Naive thymus-derived CD8-positive, alpha-beta T cell (primary cell): ENCODE results near the gene C17orf114.

Source experiments
- ATAC-seq, 2 donors: fragments of 150-1000 bp; cut with Tn5 transposase in 1 of 2; sonication (Bioruptor Pico), chemical (Tn5 transposase) in 1 of 2; 1 replicate in 1 of 2; 2 replicates in 1 of 2; pipeline ENCODE4 v1.10.0; 2021; ENCODE audit warnings: mild to moderate bottlenecking in 2 of 2, moderate library complexity in 2 of 2
- POLR2A ChIA-PET: fragments of 350-600 bp; sonication (Branson Sonifier 250); formaldehyde crosslinking; loops from one replicate; lab custom pipeline; 2021; ENCODE audit warnings: antibody characterized with exemption; lab: Charles Lee
- DNase-seq, 10 donors: peaks; one replicate each; pipeline versions ENCODE4 v3.0.0 to v3.0.0-alpha.2; 2020 to 2022
- H3K27ac Mint-ChIP-seq, 10 donors: one replicate each; pipeline ENCODE4 v1.8.0; 2020 to 2022; ENCODE audit warnings: mild to moderate bottlenecking in 10 of 10, mixed read lengths in 10 of 10, moderate library complexity in 4 of 10, inconsistent platforms in 1 of 10
- H3K27me3 Mint-ChIP-seq, 5 donors: one replicate each; pipeline ENCODE4 v1.8.0; 2021 to 2022; ENCODE audit warnings: mixed read lengths in 5 of 5
- H3K36me3 Mint-ChIP-seq, 3 donors: one replicate each; pipeline ENCODE4 v1.8.0; 2020 to 2022; ENCODE audit warnings: mixed read lengths in 3 of 3, mild to moderate bottlenecking in 2 of 3, inconsistent platforms in 1 of 3
- H3K4me1 Mint-ChIP-seq, 4 donors: one replicate each; pipeline ENCODE4 v1.8.0; 2021 to 2022; ENCODE audit warnings: mixed read lengths in 4 of 4
- H3K4me3 Mint-ChIP-seq, 10 donors: one replicate each; pipeline ENCODE4 v1.8.0; 2020 to 2022; ENCODE audit warnings: mild to moderate bottlenecking in 10 of 10, mixed read lengths in 10 of 10, moderate library complexity in 6 of 10, inconsistent platforms in 1 of 10
- H3K9me3 Mint-ChIP-seq, 9 donors: one replicate each; pipeline ENCODE4 v1.8.0; 2020 to 2022; ENCODE audit warnings: mixed read lengths in 9 of 9, mild to moderate bottlenecking in 3 of 9, inconsistent platforms in 1 of 9, moderate library complexity in 1 of 9

C17orf114 gene

DNA sequence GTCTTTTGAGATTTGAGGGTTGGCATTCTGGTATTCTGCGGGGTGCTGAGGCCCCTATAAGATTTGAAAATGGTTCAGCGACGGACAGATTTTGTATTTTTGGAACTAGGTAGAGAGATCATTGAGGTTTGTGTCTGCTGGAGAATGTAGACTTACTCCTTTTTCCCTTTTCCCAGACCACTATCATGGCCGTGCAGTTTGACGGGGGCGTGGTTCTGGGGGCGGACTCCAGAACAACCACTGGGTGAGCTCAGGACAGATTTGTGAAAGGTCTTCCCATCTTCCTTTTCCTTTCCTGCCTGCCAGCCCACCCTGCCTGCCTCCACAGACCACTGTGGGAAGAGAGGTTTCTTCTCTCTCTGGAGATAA is 5.6 kb downstream of the C17orf114 start:
- H3K36me3 Mint-ChIP-seq, result peaks cover 0 to 23% (median 0%) of the 10 kb centered on the region in 3 donors
- H3K27ac Mint-ChIP-seq, result peak overlapping the region; percentile 97 to 99 (median 99)
- DNase-seq (no peak), ATAC-seq (no peak)
- peaks cover 8 to 17% (median 16%) of the 10 kb centered on the region in 4 donors for H3K4me1 Mint-ChIP-seq
- no peaks in the 10 kb centered on the region for H3K9me3 Mint-ChIP-seq
- POLR2A ChIA-PET, result interaction anchor here (1.1 to 2.4 kb wide), 7 partner anchors 10 to 90 kb away, joined by 3 to 20 read pairs (median 5); partner anchors contain the start of genes ARRB2, MINK1 and PLD2
- H3K27me3 Mint-ChIP-seq, result peaks cover 0 to 5% (median 0%) of the 10 kb centered on the region in 5 donors
- peak overlapping the region; percentile 97 to 100 (median 100) for H3K4me3 Mint-ChIP-seq

DNA sequence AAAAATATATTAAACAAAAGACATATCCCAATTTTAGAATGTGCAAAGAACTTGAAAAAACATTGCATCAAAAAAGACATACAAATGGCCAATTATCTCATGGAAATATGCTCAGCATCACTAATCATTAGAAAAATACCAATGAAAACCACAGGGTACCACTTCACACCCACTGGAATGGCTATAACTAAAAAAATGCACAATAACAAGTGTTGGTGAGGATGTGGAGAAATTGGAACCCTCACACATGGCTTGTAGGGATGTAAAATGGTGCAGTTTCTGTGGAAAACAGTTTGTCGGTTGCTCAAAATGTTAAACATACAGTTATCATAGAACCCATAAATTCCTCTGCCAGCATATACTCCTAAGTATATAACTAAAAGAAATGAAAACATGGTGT is 7.0 kb downstream of the C17orf114 start:
- Mint-ChIP-seq H3K9me3 (no peaks in the 10 kb centered on the region), H3K27ac (peak overlapping the region in 4 of 10 donors; percentile 52 to 99 (median 97)), H3K4me1 (peaks cover 12 to 27% (median 24%) of the 10 kb centered on the region in 4 donors), H3K27me3 (peaks cover 0 to 5% (median 0%) of the 10 kb centered on the region in 5 donors), H3K4me3 (peak overlapping the region in 3 of 10 donors; percentile 50 to 99 (median 55)), H3K36me3 (peaks cover 0 to 18% (median 0%) of the 10 kb centered on the region in 3 donors)
- DNase-seq (no peak), ATAC-seq (no peak)
- POLR2A ChIA-PET, result no interaction called here

DNA sequence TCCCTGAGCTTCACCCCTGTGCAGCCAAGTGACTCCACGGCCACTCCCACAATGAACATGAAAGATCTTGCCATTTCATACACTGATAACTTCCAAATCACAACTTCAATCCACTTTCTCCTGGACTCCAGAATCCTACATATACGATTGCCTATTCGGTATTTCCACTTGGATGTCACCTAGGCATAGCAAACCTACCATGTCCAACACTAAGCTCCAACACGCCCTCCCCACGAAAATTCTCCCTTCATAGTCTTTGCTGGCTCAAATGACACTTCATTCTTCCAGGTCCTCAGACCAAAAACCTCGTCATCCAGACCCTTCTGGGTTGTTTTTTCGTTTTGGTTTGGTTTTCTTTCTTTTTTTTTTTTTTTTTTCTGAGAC is 11.4 kb downstream of the C17orf114 start:
- H3K4me1 Mint-ChIP-seq, result peaks cover 8 to 36% (median 28%) of the 10 kb centered on the region in 4 donors

DNA sequence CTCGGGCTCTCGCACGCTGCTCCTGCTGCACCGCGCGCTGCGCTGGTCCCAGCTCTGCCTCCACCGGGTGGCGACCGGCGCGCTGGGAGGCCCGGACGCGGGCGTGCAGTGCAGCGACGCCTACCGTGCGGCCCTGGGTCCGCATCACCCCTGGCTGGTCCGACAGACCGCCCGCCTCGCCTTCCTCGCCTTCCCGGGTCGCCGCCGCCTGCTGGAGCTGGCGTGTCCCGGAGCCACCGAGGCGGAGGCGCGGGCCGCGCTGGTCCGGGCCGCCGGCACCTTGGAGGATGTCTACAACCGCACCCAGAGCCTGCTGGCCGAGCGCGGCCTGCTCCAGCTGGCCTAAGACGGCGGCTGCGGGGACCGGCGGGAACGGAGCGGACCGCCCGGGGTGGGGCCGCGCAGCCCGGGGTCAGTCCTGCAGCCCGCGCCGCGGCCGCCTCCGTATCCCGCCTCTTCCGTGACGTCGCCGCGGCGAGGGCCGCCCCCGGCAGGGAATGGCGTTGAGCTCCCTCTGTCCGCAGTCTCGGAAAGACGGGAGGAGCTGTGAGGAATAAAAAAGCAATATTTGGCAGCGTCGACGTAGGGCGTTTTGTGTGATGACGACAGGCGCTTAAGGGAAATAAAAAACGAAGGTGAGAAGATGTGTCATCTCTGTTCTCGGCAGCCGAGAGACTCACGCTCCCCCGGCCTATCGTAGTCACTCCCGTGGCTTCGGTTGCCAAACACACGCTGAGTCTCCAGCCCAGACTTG is 12.0 kb downstream of the C17orf114 start:
- Mint-ChIP-seq H3K4me1 (peaks cover 10 to 40% (median 33%) of the 10 kb centered on the region in 4 donors), H3K27ac (peak overlapping the region; percentile 57 to 93 (median 84)), H3K4me3 (peak overlapping the region; percentile 68 to 95 (median 90)), H3K36me3 (no peaks in the 10 kb centered on the region), H3K9me3 (no peaks in the 10 kb centered on the region), H3K27me3 (peaks cover 12 to 34% (median 27%) of the 10 kb centered on the region in 5 donors)
- peak; percentile 60 to 83 (median 73) for DNase-seq
- peak; percentile 92 for ATAC-seq
- POLR2A ChIA-PET, result interaction anchor here (0.6 to 3.2 kb wide), 18 partner anchors 9 to 424 kb away, joined by 3 to 45 read pairs (median 4); partner anchors contain the start of genes ARRB2, CAMTA2, MINK1 and PELP1

More for the DNA sequence above, 11.4 kb downstream of the C17orf114 start:
- Mint-ChIP-seq H3K36me3 (no peaks in the 10 kb centered on the region), H3K27me3 (peaks cover 10 to 28% (median 26%) of the 10 kb centered on the region in 5 donors), H3K4me3 (peak overlapping the region; percentile 68 to 95 (median 90)), H3K9me3 (no peaks in the 10 kb centered on the region), H3K27ac (peak overlapping the region in 9 of 10 donors; percentile 57 to 93 (median 84))
- POLR2A ChIA-PET, result interaction anchor here (0.7 to 3.2 kb wide), 9 partner anchors 8 to 195 kb away, joined by 3 to 45 read pairs (median 5); partner anchors contain the start of genes ARRB2, PELP1, PLD2 and RNF167
- ATAC-seq (no peak), DNase-seq (no peak)

DNA sequence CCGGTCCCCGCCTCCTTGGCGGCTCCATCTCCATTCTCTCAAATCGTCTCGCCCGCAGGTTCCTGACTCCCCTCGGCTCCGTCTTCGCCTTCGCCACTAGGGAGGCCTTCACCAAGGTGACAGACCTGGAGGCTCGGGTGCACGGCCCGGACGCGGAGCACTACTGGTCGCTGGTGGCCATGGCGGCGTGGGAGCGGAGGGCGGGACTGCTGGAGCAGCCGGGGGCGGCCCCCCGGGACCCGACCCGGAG is 12.5 kb downstream of the C17orf114 start:
- H3K4me1 Mint-ChIP-seq, result peaks cover 10 to 40% (median 34%) of the 10 kb centered on the region in 4 donors
- no peaks in the 10 kb centered on the region for H3K36me3 Mint-ChIP-seq
- H3K27ac Mint-ChIP-seq, result peak overlapping the region in 4 of 10 donors; percentile 22 to 77 (median 30)
- POLR2A ChIA-PET, result interaction anchor here (0.6 to 3.2 kb wide), 16 partner anchors 9 to 424 kb away, joined by 3 to 45 read pairs (median 4); partner anchors contain the start of genes ARRB2, CAMTA2, MINK1 and PLD2
- peaks cover 12 to 36% (median 28%) of the 10 kb centered on the region in 5 donors for H3K27me3 Mint-ChIP-seq
- DNase-seq, result no peak
- H3K9me3 Mint-ChIP-seq, result no peaks in the 10 kb centered on the region
- no peak for ATAC-seq
- peak overlapping the region; percentile 67 to 85 (median 70) for H3K4me3 Mint-ChIP-seq

DNA sequence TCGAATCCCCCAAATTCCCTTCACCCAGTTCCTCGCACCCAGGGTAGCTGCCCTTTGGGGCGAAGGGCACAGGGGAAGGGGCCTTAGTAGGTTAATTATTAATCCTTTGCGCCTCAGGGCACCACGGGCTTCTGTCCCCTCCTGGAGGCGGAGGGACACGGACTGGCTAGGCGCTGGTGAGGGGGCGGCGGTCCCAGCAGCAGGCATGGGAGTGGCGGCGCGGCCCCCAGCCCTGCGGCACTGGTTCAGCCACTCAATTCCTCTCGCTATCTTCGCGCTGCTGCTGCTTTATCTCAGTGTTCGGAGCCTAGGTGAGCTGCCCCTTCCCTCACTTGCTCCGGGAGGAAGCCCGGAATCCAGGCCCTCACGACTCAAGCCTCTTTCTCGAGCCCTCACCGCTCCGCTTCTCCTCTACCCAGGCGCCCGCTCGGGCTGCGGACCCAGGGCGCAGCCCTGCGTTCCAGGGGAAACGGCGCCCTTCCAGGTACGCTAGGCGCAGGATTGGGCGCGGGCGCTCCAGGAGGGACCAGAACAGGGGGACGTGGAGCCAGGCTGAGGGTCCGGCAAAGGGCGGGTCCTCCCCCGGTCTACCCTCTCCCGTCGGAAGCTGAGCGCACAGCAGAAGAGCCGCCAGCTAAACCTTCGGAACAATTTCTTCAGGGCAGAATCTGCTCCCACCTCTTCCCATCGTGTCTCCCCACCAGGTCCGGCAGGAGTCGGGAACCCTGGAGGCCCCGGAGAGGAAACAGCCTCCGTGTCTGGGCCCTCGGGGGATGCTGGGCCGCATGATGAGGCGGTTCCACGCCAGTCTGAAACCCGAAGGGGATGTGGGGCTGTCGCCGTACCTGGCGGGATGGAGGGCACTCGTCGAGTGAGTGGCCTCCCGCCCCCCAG is 13.1 kb downstream of the C17orf114 start, which contains the start of gene GLTPD2:
GLTPD2 (plus strand) TSS at position 158 of the 894 bp plus-strand sequence; CDS start at position 206, 48 bp downstream.
- Mint-ChIP-seq H3K27me3 (peaks cover 12 to 42% (median 29%) of the 10 kb centered on the region in 5 donors), H3K36me3 (no peaks in the 10 kb centered on the region), H3K4me1 (peaks cover 10 to 41% (median 34%) of the 10 kb centered on the region in 4 donors), H3K9me3 (no peaks in the 10 kb centered on the region), H3K27ac (peak within 1 kb of the TSS in 5 of 10 donors; percentile 22 to 77 (median 31)), H3K4me3 (peak within 1 kb of the TSS; percentile 67 to 85 (median 70))
- POLR2A ChIA-PET, result interaction anchor here (0.6 to 3.2 kb wide), 16 partner anchors 10 to 423 kb away, joined by 3 to 45 read pairs (median 4); partner anchors contain the start of genes ARRB2, CAMTA2, MINK1 and PLD2
- ATAC-seq (no peak), DNase-seq (no peak)

DNA sequence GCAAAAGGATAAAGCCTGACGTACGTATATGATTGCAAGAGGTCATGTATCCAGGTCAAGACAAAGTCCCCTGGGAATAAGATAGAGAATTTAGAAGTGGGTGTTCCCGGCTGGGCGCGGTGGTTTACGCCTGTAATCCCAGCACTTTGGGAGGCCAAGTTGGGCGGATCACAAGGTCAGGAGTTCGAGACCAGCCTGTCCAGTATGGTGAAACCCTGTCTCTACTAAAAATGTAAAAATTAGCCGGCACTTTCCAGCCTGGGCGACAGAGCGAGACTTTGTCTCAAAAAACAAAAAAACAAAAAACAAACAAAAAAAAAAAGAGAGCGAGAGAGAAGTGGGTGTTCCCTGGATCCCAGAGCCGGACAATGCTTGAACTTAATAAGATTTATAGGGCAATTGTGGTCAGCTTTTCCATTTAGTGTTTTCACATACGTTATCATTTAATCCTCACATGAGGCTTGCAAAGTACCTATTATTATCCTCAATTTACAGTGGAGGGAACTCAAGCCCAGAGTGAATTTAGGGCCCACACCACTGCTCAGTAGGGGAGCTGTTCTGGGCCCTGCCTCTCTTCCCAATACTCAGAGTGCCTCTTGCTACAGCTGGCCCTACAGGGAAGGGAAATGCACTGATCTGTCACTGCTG is 13.8 kb downstream of the C17orf114 start:
- POLR2A ChIA-PET, result interaction anchor here (1.9 to 3.2 kb wide), 2 partner anchors 18 to 46 kb away, joined by 8 to 18 read pairs; partner anchors contain the start of genes MINK1 and PLD2
- DNase-seq (no peak), ATAC-seq (no peak)
- H3K27me3 Mint-ChIP-seq, result peaks cover 15 to 49% (median 31%) of the 10 kb centered on the region in 5 donors
- H3K4me3 Mint-ChIP-seq, result peak overlapping the region; percentile 33 to 68 (median 58)
- peaks cover 10 to 41% (median 34%) of the 10 kb centered on the region in 4 donors for H3K4me1 Mint-ChIP-seq
- no peaks in the 10 kb centered on the region for H3K9me3 Mint-ChIP-seq
- H3K27ac Mint-ChIP-seq, result peak overlapping the region in 1 of 10 donors; percentile 53
- no peaks in the 10 kb centered on the region for H3K36me3 Mint-ChIP-seq

DNA sequence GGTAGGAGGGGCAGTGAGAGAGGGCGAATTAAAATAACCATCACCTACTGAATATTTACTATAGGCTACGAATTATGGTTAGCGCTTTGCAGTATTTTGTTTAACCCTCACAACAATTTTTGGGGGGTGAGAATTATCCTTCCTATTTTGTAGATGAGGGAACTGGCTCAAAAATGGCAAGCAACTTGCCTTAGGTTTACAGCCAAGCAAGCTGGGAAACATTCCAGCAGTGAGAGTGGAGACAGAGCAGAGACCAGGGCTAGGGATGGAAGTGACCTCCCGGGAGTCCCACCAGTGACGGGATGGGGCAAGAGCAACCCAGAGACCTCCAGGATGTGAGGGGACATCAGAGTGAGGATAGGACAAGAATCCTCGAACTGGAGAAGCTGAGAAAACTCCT is 15.6 kb downstream of the C17orf114 start:
- Mint-ChIP-seq H3K27me3 (peaks cover 21 to 62% (median 38%) of the 10 kb centered on the region in 5 donors), H3K4me3 (peak overlapping the region in 4 of 10 donors; percentile 10 to 62 (median 52)), H3K9me3 (no peaks in the 10 kb centered on the region), H3K4me1 (peaks cover 13 to 48% (median 37%) of the 10 kb centered on the region in 4 donors), H3K27ac (no peak overlapping the region), H3K36me3 (no peaks in the 10 kb centered on the region)
- no peak for ATAC-seq
- DNase-seq, result no peak
- POLR2A ChIA-PET, result interaction anchor here (1.9 kb wide), 1 partner anchor 77 kb away, joined by 5 read pairs; no protein-coding TSS in a partner anchor

DNA sequence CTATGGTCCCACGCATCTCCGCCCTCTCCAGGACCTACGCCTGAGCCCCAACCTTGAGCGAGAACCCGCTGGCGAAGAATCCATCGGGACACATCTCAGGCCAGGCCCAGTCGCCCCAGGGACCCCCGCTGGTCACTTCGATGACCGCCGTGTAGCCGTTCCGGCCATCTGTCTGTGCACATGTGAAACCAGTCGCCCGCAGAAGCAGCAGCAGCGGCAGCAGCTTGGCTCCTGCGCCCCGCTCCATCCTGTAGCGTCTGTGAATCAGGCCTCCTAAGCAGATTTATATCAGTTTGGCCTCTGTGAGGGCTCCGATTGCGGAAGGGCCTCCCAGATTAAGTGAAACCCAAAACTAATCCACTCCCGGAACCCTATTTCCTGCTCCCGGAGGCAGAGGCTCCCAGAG is 16.0 kb downstream of the C17orf114 start, which contains the start of gene VMO1:
VMO1 (minus strand) TSS at position 259 of the 406 bp plus-strand sequence; CDS start at position 247, 12 bp downstream.
- no peaks in the 10 kb centered on the region for H3K36me3 Mint-ChIP-seq
- POLR2A ChIA-PET, result interaction anchor here (1.2 to 1.9 kb wide), 2 partner anchors 61 to 76 kb away, joined by 3 to 5 read pairs; no protein-coding TSS in a partner anchor
- H3K4me3 Mint-ChIP-seq, result peak within 1 kb of the TSS; percentile 22 to 83 (median 66)
- ATAC-seq (no peak), DNase-seq (no peak)
- peak within 1 kb of the TSS in 1 of 10 donors; percentile 53 for H3K27ac Mint-ChIP-seq
- H3K9me3 Mint-ChIP-seq, result no peaks in the 10 kb centered on the region
- peaks cover 21 to 62% (median 38%) of the 10 kb centered on the region in 5 donors for H3K27me3 Mint-ChIP-seq
- H3K4me1 Mint-ChIP-seq, result peaks cover 13 to 45% (median 35%) of the 10 kb centered on the region in 4 donors

DNA sequence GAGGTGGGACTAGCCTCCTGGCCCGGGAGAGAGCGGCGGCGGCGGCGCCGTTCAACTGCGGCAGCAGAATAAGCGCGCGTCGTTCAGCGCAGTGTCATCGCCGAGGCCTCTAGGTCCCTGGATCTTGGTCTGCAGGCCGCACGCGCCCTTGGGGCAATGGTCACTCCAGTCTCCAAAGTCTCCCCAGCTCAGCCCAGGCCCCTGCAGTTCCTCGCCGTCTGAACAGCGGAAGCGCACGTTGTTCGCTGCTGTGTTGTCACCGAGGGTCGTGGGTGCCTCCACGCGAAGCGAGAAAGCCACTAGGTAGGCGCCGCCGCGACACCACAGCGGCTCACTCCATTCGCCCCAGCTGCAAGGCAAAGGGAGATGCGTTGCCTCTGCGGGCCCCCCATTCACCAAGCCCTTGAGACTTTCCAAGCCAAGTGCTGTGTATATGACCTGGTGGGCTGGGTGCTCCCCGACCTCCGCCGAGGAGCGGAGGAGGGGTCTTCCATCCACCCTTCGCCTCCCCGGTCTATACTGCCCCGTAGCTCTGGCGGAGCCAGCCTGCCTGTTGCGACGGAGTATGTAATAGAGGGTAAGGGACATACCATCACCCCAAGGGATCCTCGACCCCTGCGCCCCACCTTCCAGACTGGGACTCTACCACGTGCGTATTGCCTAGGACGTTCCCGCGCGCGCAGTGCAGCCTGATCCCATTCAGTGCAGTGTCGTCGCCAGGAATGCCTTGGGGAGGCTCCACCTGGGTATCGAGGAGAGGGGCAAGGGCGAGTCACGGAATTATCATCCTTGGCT is 16.6 kb downstream of the C17orf114 start:
- Mint-ChIP-seq H3K4me3 (peak overlapping the region; percentile 22 to 83 (median 66)), H3K36me3 (no peaks in the 10 kb centered on the region), H3K27ac (no peak overlapping the region), H3K9me3 (no peaks in the 10 kb centered on the region), H3K4me1 (peaks cover 10 to 39% (median 32%) of the 10 kb centered on the region in 4 donors), H3K27me3 (peaks cover 21 to 67% (median 42%) of the 10 kb centered on the region in 5 donors)
- ATAC-seq (no peak), DNase-seq (no peak)
- POLR2A ChIA-PET, result interaction anchor here (0.5 to 1.9 kb wide), 4 partner anchors 60 to 232 kb away, joined by 3 to 5 read pairs (median 4); partner anchors contain the start of genes RNF167 and SLC25A11
